GM12891 (cell line): ENCODE data around the gene SETD5.

Source experiments
- POLR2A ChIP-seq: IDR thresholded peaks from 2 replicates; pipeline ENCODE4 v1.6.1; 2011; ENCODE audit warnings: low read depth, low read length, control low read depth
- POLR2AphosphoS5 ChIP-seq: IDR thresholded peaks from 2 replicates; pipeline ENCODE4 v1.6.1; 2011; ENCODE audit warnings: low read depth, low read length, control low read depth
- TAF1 ChIP-seq: IDR thresholded peaks from 2 replicates; pipeline ENCODE4 v1.6.1; 2011; ENCODE audit warnings: low read depth, low read length, control low read depth

GRCh38 chr3:9347887-9348286, 49.5 kb upstream of the SETD5 start:
- no peak for TF ChIP-seq POLR2AphosphoS5
- no peak for TF ChIP-seq POLR2A
- TF ChIP-seq TAF1: no peak
